CD4-positive, alpha-beta T cell treated with Interleukin-4 for 4 hours (primary cell): Measurements from ENCODE around the gene EML3.
A peak's percentile ranks its signal among the peaks of the same experiment; 100 is the strongest.
"Not testable (repeated sequence)": the region's sequence is repeated elsewhere in the genome, so short reads cannot be mapped to it uniquely, and the experiment has no call there.

Experiments
- DNase-seq: peaks from one replicate; pipeline ENCODE4 v3.0.0-alpha.2; 2020

The EML3 gene, protein sequence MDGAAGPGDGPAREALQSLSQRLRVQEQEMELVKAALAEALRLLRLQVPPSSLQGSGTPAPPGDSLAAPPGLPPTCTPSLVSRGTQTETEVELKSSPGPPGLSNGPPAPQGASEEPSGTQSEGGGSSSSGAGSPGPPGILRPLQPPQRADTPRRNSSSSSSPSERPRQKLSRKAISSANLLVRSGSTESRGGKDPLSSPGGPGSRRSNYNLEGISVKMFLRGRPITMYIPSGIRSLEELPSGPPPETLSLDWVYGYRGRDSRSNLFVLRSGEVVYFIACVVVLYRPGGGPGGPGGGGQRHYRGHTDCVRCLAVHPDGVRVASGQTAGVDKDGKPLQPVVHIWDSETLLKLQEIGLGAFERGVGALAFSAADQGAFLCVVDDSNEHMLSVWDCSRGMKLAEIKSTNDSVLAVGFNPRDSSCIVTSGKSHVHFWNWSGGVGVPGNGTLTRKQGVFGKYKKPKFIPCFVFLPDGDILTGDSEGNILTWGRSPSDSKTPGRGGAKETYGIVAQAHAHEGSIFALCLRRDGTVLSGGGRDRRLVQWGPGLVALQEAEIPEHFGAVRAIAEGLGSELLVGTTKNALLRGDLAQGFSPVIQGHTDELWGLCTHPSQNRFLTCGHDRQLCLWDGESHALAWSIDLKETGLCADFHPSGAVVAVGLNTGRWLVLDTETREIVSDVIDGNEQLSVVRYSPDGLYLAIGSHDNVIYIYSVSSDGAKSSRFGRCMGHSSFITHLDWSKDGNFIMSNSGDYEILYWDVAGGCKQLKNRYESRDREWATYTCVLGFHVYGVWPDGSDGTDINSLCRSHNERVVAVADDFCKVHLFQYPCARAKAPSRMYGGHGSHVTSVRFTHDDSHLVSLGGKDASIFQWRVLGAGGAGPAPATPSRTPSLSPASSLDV

DNA sequence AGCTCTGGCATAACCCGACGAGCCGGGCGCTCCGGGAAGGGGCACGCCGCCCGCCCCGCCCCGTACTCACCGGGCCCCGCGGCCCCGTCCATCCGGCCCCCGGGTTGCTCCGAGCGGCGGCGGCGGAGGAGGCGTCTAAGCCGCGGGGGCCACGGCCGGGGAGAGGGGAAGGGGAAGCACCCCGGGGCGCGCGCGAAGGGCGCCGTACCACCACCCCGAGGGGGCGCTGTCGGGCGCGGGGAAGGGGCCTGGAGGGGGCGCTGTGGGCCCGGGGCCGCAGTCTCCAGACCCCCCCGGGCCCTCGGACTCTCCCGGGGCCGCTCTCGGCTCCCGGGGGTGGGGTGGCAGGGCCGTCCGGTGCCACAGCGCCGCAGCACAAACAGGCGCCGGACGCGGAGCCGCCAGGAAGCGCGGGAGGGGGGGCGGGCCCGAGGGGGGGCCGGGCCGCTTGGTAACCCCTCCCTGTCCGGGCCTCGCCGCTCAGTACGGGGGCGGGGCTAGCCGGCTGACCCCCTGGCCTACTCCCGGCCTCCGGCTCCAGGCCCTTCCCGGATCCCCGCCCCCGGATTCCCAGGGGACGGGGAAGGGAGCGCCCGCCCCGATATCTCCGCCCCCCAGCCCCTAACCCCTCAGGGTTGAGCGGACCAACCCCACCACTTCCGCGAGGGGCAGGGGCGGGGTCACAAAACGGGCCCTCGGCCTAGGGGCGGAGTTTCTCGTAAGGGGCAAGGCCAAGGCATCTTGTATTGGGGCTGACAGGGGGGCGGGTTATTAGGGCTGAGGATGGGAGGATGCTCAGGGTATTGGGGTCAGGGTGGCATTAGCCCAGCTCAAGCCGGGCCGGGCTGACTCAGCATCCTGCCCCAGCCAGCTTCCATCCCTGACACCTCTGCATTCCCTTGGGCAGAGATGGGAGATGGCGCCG, at the start of gene EML3, which contains the start of gene ROM1:
Gene EML3, minus strand, starts transcription at position 410 of the 925 bp plus-strand sequence. Its CDS starts 318 bp downstream, at position 92.
Gene ROM1, plus strand, starts transcription at position 892 of the 925 bp plus-strand sequence. Its CDS starts 25 bp downstream, at position 917.
- DNase-seq, result peak; percentile 89

DNA sequence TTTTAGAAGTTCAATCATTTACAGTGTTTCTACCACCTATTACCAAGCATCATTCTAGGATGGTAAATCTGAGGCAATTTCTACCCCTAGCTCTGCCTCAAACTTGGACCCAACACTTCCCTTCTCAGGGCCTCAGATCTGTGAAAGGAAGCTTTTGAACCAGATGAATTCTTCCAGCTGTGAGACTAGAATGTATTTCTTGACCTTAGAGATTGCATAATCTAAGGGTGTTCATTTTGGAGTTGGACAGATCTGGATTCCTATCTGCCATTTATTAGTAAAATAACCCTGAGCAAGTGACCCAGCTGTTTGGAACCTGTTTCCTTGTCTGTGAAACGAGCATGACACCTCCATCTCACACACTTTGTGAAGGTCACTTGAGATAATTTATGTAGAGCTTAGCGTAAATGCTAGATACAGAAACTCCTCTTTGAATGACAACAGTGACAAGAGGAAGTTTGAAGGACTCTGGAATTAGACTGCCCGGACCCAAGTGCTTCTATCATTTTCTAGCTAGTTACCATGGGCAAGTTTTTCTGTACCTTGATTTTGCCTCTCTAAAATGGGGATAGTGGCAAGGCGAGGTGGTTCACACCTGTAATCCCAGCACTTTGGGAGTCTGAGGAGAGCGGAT, 44.3 kb upstream of the EML3 start:
- no peak for DNase-seq

DNA sequence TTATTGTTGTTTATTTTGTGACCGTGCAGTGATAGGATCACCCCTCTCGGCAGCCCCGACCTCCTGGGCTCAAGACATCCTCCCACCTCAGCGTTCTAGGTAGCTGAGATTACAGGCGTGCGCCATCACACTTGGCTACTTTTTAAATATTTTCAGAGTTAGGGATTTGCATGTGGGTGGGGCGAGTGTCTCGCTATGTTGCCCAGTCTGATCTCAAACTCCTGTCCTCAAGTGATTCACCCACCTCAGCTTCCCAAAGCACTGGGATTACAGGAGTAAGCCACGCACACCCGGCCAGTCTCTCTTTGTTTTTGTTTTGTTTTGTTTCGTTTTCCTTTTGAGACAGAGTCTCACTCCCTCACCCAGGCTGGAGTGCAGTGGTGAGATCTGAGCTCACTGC, 41.7 kb upstream of the EML3 start:
- no peak for DNase-seq

DNA sequence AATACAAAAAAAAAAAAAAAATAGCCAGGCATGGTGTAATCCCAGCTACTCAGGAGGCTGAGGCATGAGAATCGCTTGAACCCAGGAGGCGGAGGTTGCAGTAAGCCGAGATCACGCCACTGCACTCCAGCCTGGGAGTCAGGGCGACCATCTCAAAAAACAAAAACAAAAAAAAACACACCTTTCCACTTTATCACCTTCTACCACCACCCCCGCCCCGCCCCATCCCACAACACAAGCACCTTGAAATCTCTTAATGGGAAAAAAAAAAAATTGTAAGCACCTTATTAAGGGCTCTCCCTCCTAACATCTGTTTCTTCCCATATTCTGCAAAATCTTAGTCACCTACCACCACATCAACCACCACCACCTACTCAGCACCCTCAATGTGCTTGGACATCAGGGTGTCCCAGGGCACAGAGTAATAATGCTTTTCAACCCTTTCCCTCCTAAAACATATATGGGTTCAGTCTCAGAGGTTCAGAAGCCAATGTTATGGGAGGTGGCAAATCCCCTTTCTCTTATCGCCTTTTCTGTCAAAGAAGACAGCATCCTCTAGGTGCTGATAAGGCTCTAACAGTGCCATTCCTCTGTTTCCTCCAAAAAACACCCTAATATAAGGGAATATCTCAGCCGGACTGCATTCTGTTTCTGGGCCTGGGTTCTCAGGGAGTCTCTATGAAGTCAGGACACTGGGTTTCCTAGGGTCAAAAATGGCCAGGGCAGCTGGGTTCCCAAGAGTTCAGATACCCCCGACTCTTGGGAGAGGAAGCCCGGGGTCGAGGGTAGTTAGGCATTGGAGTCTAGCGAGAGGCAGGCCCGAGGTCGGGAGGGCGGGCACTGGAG, 39.8 kb upstream of the EML3 start:
- peak; percentile 86 for DNase-seq

DNA sequence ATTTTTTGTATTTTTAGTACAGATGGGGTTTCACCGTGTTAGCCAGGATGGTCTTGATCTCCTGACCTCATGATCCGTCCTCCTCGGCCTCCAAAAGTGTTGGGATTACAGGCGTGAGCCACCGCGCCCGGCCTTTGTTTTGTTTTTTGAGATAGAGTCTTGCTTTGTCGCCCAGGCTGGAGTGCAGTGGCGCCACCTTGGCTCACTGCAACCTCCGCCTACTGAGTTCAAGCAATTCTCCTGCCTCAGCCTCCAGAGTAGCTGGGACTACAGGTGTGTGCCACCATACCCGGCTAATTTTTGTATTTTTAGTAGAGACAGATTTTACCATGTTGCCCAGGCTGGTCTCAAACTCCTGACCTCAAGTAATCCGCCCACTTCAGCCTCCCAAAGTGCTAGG, 37.7 kb upstream of the EML3 start:
- DNase-seq, result not testable (repeated sequence)

DNA sequence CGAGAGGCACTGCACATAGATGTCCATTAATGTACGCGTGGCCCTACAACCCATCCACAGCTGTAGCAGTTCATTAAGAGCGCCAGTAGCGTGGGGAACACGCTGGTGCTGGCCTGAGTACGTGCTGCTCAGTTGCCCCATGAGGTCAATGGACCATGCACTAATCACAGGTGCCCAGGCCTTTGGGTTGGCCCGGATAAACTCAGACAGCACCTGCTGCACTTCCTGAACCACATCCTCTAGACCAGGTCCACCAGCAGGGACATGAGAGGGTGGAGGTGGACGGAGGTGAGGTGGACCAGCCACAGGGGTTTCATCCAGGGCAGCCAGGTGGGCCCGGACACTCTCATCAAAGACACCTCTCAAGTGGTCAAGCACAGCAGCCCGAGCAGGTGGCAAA, 36.9 kb upstream of the EML3 start:
- no peak for DNase-seq

DNA sequence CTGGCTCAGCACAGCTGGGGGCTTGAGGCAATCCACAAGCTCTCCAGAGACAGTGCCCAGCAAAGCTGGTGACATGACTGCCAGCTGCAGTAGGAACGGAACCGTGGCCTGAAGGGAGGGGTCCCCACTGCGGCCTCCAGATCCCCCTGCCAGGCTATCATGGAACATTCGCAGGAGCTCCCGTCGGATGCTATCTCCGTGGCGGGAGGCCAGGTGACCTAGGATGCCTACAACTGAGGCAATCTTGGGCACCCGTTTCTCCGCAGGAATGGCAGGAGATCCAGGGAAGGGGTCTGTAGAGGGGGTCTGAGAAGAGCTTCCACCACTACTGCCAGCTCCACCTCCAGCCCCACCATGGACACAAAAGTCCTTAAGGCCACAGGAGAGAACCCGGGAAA, 36.4 kb upstream of the EML3 start:
- no peak for DNase-seq

DNA sequence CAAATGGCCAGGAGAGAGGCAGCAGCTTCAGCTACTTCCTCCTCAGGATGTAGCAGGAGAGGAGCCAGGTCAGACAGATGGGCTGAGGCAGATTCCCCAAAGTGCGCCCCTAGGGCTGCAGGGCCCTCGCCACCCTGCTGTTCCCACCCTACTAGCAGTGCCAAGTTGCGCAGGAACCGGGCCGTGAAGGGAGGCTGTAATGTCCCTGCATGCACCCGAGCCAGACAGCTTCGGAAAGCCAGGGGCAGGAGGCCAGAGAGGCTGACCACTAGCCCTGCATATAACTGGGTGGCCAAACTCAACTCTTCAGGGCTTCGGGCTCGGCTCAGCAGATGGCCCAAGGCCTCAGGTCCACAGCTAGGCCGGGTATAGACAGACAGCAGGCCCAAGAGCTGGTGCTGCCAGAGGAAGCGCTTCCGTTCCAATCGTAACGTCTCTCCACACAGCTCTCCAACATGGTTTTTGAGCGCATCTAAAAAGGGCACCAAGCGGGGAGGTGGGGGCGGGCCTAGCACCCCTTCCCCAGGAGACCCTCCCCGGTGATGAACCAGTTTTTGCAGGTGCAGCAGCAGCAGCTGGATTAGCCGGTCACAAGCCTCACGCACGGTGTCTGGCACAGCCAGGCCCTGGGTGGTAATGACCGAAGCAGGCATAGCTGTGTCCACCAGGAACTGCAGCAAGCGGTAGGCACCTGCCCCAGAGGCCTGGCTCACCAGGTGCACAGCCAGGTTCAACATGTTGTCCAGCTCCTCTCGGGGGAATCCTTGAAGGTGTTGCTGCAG, 35.8 kb upstream of the EML3 start:
- no peak for DNase-seq

DNA sequence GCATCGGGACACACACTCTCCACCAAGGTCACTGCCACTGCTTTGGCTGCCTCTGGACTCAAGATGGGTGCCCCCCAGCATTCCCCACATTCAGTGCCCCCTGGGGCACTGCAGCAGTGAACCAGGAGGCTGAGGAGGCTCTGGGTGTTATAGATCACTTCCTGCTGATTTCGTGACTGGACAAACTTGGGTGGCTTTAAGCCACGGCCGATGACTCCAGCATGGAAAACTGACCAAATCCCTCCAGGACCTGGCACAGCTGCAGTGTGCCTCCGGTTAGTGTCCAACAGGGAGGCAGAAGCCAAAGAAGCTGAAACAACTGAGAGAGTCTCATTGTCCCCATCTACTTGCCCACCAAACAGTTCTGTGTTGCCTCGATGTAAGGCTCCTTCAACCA, 35.0 kb upstream of the EML3 start:
- no peak for DNase-seq

DNA sequence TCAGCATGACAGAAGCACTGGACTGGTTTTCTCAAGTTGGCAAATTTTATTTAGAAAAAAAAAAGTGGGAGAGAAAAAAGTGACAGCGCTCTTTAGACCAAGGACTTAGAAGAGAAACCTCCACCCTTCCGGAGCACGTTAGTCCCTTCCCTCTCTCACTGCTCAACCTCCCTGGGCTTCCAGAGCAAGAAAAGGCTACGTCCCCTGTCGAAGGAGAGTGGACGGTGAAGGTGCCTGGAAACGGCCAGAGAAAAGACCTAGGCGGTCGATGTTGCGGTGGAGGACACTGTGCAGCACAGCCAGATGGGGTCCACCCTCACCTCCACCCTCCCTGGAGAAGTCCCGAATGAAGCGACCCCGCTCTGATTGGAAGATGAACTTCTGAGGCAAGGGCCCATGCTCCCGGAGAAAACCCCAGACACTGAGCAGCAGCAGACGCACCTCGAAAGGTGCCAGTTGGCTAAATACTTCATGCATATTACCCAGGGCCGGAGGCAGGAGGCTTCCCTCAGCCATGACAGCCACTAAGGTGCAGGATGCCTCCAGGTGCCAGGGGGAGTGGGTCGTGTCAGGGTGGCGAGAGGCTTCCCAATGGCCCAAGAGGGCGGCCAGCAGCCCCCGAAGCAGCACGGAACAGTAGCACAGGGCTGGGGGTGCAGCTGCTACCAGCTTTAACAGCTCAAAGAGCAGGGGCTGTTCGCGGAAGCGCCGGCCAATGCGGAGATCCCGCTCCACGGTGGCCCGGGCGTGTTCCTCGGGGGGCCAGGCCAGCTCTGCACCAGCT, 34.4 kb upstream of the EML3 start:
- no peak for DNase-seq

DNA sequence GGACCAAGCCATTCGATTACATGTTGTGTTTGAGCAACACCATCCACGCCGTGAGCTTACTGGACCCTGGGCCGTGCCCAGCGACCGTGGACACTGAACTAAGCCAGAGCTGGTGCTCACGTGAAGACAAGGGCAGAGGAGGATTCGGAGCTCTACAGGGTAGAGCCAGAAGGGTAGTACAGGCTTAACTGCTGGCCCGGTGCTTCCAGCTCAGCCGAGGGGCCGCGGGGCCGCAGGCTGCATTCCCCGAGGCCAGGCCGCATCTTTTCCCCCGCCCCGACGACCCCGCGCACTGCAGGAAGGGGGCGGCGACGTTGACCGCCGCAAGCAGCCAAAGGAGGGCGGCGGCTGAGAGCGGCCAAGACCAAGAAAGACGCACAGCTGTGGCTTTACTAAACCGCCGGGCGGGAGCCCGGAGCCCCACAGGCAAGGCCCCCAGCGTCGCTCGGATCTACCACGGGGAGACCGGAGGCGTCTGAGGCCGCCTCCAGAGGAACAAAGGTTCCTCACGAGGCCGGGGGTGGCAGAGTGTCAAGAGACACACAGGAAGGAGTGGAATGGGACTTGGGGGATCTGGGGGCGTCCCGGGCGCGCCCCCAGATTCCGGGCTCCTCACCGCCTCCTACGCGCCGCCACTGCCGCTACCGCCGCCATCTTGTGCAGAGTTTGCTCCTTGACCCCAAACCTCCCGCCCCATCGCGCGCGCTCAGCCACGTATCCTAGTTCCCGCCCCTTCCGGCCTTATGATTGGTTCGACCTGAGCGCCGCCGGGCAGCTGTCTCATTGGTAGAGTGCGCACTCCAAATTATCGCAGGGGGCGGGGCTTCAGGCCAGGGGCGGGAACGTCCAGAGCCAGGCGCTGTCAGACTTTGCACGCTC, 33.6 kb upstream of the EML3 start, which contains the start of gene GANAB:
Gene GANAB, minus strand, starts transcription at position 668 of the 879 bp plus-strand sequence. Its CDS starts 14 bp downstream, at position 654.
- peak; percentile 98 for DNase-seq

DNA sequence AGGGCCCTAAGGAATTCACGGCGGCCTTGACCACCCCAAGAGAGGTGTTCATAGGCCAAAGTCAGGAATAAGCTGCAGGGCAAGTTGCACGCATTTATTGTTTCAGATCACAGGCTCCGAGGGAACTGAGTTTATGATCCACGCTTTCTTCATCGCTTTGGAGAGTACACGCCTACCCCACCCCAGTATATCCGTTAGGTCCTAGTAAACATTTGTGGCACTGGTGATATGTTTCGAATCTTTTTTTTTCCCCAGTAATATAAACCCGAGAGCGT, 33.0 kb upstream of the EML3 start:
- no peak for DNase-seq

DNA sequence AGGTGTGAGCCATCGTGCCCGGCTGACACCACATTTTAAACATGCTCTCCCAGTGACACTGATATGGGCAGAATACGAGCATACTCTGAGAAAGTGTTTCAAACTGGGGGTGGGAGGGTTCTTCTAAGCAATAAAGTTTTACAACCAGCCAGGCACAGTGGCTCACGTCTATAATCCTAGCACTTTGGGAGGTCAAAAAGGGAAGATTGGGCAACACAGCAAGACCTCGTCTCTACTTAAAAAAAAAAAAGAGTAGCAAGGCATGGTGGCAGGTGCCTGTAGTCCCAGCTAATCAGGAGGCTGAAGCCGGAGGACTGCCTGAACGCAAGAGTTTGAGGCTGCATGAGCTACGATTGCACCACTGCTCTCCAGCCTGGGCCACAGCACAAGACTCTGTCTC, 31.6 kb upstream of the EML3 start:
- DNase-seq, result no peak

DNA sequence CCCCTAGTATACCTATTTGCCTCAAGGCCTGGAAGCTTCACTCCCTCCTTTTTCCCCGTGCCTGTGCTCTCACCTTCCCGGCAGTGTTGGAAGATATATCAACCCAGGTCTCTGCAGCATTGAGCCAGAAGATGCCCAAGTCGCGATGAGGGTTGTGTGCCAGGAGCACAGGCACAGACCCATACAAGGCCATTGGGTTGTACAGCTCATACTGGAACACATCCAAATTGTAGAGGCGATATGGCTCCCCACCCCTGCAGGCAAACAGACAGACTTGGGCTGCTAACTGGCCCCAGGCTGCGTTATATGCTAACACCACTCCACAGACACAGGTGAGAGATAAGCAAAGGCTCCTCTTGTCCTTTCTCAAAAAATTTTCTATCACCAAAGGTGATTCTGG, 19.9 kb upstream of the EML3 start:
- DNase-seq, result no peak

DNA sequence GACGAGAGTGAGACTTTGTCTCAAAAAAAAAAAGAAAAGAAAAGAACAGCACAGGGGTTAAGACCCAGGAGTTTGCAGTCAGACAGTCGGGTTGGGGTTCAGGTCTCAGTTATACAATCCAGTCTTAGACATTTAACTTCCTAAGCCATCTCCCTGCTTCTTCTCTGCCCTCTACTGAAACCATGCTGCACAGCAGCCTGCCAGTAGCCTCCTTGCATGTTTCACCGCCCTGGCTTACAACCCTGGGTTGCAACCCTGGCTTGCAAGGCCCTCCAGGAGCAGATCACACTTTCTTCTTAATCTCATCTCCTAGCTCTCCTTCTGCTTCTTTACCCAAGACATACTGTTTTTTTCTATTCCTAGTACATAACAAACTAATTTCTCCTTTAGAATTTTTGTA, 15.1 kb upstream of the EML3 start:
- no peak for DNase-seq

DNA sequence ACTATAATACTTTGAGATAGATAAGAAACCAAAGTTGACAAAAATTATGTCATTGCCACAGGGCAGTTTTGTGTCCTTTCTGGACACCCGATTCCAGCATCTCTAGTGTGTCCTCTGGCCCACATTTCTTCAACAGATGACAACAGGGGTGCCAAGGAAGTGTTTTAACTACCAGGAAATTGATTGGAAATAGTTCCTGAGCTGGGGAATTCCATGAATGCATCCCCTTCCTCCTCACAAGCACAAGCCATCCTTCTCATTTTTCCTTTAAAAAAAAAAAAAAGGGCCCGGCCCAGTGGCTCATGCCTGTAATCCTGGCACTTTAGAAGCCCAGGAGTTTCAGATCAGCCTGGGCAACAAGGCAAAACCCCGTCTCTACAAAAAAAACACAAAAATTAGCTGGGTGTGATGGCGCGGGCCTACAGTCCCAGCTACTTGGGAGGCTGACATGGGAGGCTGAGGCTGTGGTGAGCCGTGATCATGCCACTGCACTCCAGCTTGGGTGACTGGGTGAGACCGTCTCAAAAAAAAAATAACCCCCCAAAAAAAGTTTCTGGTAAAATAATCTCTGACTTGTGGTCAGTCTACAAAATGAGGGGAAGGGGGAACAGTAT, 10.0 kb upstream of the EML3 start:
- DNase-seq, result no peak

DNA sequence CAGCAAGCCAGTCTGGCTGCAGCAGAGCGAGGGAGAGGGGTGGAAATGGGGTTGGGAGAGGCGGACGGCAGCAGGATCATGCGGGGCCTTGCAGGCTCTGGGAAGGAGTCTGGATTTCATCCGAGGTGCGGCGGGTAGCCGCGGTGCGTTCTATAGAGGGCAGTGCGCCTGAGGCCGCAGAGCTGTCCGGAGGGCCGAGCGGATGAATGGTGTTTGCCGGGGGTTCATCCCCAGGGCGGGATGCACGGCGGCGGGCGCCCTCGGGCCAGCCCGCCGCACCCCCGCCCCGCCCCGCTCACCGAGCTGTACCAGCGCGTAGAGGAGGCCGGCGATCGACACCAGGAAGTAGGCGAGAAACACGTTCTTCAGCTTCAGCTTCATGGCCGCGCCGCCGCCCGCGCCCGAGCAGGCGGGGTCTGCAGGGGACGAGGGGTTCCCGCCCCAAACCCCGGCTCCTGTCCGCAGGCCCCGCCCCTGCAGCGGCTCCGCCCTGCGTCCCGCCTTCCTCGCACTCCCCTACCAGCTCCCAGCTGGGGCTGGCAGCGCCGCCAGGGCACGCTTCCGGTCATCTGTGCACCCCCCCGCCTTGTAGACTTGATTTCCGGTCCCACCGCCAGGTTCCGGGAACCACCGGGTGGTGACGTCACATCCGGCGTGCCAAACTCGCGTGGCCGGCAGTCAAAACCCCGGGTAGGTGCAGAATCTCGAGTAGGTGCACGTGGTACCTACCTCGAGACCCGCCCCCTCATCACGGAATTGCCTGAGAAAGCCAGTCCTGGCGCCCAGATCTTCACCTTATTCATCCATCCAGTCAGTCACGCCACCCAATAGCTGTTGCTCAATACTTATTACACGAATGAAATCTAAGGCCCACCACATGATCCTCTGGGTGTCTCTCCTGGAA, 9.2 kb upstream of the EML3 start, which contains the start of gene B3GAT3:
Gene B3GAT3, minus strand, starts transcription at position 420 of the 904 bp plus-strand sequence. Its CDS starts 39 bp downstream, at position 381.
- DNase-seq, result peak; percentile 97
